Measurements from ENCODE around the gene ITPRIPL1. TPM values are rescaled to one million over a fixed set of nuclear protein-coding genes. Genes with fewer than 3 reads are reported as not detected.

The ITPRIPL1 gene
- total and polyA plus RNA-seq, 2 of the 4 experiments (the other 2 are of a cell fraction) = 0.84 to 1.1 TPM

DNA sequence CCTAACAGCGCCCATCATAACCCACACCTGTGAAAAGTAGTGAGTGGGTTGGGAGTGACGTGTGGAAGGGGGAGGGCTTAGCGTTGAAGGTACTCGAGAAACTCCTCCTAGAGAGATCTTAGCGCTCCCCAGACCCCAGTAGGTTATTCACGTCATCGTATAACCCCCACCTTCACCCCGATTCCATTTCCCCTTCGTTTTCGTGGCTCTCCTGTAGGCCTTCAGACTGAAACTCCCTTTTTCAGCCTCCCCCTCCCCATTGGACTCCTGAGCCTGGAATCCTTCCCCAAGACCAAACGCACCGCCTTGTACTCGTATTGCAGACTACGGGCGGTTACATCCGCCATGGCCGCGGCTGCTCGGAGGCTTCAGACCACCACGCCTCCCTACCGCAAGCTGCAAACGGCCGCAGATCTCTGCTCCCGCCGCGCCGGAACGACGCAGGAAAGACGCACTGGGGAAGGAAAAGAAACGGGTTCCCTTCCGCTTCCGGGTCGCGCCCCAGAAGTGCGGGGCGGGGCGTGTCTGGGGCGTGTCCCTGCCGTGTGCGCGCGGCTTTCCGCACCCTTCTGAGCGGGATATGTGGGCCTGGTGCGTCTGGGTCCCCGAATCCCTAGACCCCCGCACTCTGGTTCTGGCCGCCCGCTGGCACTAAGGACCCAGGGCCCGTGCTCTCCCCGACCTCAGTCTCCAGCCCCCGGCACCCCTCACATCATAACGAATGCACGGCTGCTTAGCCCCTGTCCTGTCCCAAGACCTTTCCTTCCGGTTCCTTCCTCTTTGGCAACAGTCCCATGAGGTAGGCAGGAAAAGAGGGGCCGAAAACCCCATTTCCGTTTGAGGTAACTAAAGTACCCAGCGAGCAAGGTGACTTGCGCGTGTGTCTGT, 19.8 kb upstream of the ITPRIPL1 start, which contains the start of gene SNRNP200:
Gene SNRNP200, minus strand, starts transcription at position 456 of the 888 bp plus-strand sequence. Its CDS starts 109 bp downstream, at position 347.
- H2AFZ ChIP-seq (replicated peaks; ENCODE audit: low read length, poor library complexity) = peak within 1 kb of the TSS; percentile 99

More for the DNA sequence above, 19.8 kb upstream of the ITPRIPL1 start, which contains the start of gene SNRNP200:
- WGBS, 2 experiments (ENCODE audit: extremely low coverage in 2 of 2, insufficient read length in 1 of 2) = 0% methylated on average over 12 of the region's 61 CpGs; no CpG with 5 or more reads in 1 of the 2 experiments
- dilution Hi-C loops (cut with HindIII; ENCODE audit: low sequenced_read_pairs, unreplicated experiment) (no loop called here), intact Hi-C loops (cut with micrococcal nuclease) (loop anchor here (1.0 kb wide), 1 partner anchor 204 kb away; no protein-coding TSS in a partner anchor), in situ Hi-C loops (cut with MboI; ENCODE audit: low sequenced_read_pairs) (loop anchor here (10.0 kb wide), 1 partner anchor 209 kb away; no protein-coding TSS in a partner anchor)
- Histone ChIP-seq H3K9me1 (ENCODE audit: insufficient read depth, low read length) (peaks cover 3% of the 10 kb centered on the region; the same call in 1 of the 2 replicates), H3K4me1 (ENCODE audit: control insufficient read depth, insufficient read depth, low read length) (peaks cover 8% of the 10 kb centered on the region), H4K91ac (ENCODE audit: insufficient read depth, low read depth, low read length) (peak within 1 kb of the TSS; percentile 93), H2BK5ac (ENCODE audit: low read depth, low read length, poor library complexity, severe bottlenecking) (peak within 1 kb of the TSS; percentile 68), H3K14ac (replicated peaks; ENCODE audit: low read depth, low read length) (peak within 1 kb of the TSS; percentile 94), H2AK9ac (replicated peaks; ENCODE audit: low read depth, low read length, poor library complexity) (peak within 1 kb of the TSS; percentile 99), H3K18ac (ENCODE audit: low read depth, low read length) (peak within 1 kb of the TSS; percentile 44), H3K79me1 (ENCODE audit: low read depth in 1 of 2, low read length in 2 of 2) (peaks cover 36 to 44% of the 10 kb centered on the region in 2 experiments), H3K4me2 (ENCODE audit: low read depth, low read length) (peak within 1 kb of the TSS; percentile 99), H4K20me1 (ENCODE audit: insufficient read depth, low read length) (peaks cover 12% of the 10 kb centered on the region; the same call in 1 of the 2 replicates), H2BK15ac (ENCODE audit: low read depth, low read length) (peak within 1 kb of the TSS; percentile 24; the same call in 1 of the 3 replicates), H3K27me3 (ENCODE audit: control insufficient read depth, insufficient read depth, low read length) (no peaks in the 10 kb centered on the region), H2BK120ac (ENCODE audit: low read depth, low read length) (peak within 1 kb of the TSS; percentile 50), H3K36me3 (ENCODE audit: control insufficient read depth, insufficient read depth, low read length) (peaks cover 22% of the 10 kb centered on the region), H3K4me3 (ENCODE audit: insufficient read depth, low read depth, low read length) (peak within 1 kb of the TSS; percentile 97), H2AK5ac (ENCODE audit: low read depth, low read length) (peak within 1 kb of the TSS; percentile 79), H3K27ac (ENCODE audit: insufficient read depth, low read length) (peak within 1 kb of the TSS; percentile 91), H3K4ac (ENCODE audit: low read depth, low read length) (peak within 1 kb of the TSS; percentile 91), H3K56ac (ENCODE audit: extremely low read depth, insufficient read depth, low read length) (peak within 1 kb of the TSS; percentile 89), H4K8ac (ENCODE audit: low read depth in 2 of 2, low read length in 2 of 2) (peak within 1 kb of the TSS; percentile 98 to 99), H3K23ac (ENCODE audit: low read depth, low read length) (peak within 1 kb of the TSS; percentile 75), H4K5ac (ENCODE audit: low read depth, low read length) (peak within 1 kb of the TSS; percentile 94), H3K9me3 (ENCODE audit: control insufficient read depth, insufficient read depth, low read length) (no peaks in the 10 kb centered on the region), H3K9ac (ENCODE audit: low read depth, low read length) (peak within 1 kb of the TSS; percentile 81), H2BK20ac (ENCODE audit: low read depth, low read length) (no peak within 1 kb of the TSS)
- CTCF ChIA-PET = no interaction called here
- DNase-seq (peak; percentile 72), ATAC-seq (ENCODE audit: low read depth) (peak; percentile 99)
- TF ChIP-seq MAZ (IDR thresholded peaks at IDR 0.05; ENCODE audit: borderline replicate concordance, low read depth, low read length) (peak; percentile 70; the same call in 1 of the 2 replicates), SMC3 (IDR thresholded peaks at IDR 0.05; ENCODE audit: low read depth, low read length) (0 out of 2 replicates have a peak, but pooled peaks have one; percentile 17), BHLHE40 (IDR thresholded peaks at IDR 0.05; ENCODE audit: low read depth, low read length) (no peak), POLR2A (IDR thresholded peaks at IDR 0.05; ENCODE audit: low read depth, low read length) (peak; percentile 59; the same call in 1 of the 2 replicates), MXI1 (IDR thresholded peaks at IDR 0.05; ENCODE audit: borderline replicate concordance, low read depth, low read length) (peak; percentile 78; the same call in 1 of the 2 replicates), FOS (IDR thresholded peaks at IDR 0.05; ENCODE audit: low read depth, low read length) (no peak)
- TF ChIP-seq, protein P1, sequence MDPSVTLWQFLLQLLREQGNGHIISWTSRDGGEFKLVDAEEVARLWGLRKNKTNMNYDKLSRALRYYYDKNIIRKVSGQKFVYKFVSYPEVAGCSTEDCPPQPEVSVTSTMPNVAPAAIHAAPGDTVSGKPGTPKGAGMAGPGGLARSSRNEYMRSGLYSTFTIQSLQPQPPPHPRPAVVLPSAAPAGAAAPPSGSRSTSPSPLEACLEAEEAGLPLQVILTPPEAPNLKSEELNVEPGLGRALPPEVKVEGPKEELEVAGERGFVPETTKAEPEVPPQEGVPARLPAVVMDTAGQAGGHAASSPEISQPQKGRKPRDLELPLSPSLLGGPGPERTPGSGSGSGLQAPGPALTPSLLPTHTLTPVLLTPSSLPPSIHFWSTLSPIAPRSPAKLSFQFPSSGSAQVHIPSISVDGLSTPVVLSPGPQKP (IDR thresholded peaks at IDR 0.05; ENCODE audit: borderline replicate concordance, low read depth, low read length) = no peak
- BruUV-seq (replicated peaks) = no TSS peak
- POLR2A ChIA-PET (ENCODE audit: unreplicated experiment) = no interaction called here
